Mesangial cell (primary cell): Measurements from ENCODE around the gene VSX1. TPM values are rescaled to one million over a fixed set of nuclear protein-coding genes. Genes with fewer than 3 reads are reported as not detected.

Source experiments
- total RNA-seq: library from RNA; depleted of rRNA; stranded (reverse); fragments of >200 nt; gene quantifications from 2 replicates; pipeline ENCODE4 v1.2.3, GENCODE V29; 2015

The VSX1 gene
- total RNA-seq, result not detected in 2 replicates

DNA sequence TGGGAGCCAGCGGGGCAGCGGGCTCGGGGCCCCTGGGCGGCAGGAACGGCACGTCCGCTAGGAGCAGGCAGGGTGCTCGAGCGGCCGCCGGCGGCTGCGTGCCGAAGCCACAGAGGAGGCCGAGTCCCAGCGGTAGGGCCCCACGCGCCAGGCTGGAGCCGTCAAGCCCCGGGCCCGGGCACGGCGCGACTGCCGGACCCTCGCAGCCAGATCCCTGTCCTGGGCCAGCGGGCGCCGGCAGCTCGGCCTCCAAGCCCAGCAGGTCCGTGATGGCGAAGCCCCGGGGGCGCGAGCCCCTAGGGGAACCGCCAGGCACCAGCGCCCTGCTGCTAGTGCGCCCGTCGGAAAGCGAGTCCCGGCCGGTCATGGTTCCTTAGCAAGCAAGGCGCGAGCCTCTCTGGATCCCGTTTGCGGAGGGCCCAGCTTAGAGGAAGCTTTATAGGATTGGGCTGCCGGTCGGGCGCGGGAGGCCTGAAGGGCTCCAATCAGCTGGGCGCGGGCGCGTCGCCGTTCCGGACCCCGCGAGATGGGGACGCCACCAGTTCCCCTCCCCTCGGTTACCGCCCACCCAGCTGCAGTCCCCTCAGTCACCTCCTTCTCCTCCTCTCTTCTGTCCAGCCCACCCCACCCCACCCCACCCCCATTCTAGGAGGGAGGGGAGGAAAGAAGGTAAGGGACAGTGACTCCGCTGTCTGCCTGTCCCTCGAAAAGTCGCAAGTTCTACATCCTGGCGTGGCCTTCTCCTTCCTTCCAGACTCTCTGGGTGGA is at the start of gene VSX1:
TSS of gene VSX1 (minus strand) at position 412 of the 768 bp plus-strand sequence. CDS start at position 367, 45 bp downstream.

DNA sequence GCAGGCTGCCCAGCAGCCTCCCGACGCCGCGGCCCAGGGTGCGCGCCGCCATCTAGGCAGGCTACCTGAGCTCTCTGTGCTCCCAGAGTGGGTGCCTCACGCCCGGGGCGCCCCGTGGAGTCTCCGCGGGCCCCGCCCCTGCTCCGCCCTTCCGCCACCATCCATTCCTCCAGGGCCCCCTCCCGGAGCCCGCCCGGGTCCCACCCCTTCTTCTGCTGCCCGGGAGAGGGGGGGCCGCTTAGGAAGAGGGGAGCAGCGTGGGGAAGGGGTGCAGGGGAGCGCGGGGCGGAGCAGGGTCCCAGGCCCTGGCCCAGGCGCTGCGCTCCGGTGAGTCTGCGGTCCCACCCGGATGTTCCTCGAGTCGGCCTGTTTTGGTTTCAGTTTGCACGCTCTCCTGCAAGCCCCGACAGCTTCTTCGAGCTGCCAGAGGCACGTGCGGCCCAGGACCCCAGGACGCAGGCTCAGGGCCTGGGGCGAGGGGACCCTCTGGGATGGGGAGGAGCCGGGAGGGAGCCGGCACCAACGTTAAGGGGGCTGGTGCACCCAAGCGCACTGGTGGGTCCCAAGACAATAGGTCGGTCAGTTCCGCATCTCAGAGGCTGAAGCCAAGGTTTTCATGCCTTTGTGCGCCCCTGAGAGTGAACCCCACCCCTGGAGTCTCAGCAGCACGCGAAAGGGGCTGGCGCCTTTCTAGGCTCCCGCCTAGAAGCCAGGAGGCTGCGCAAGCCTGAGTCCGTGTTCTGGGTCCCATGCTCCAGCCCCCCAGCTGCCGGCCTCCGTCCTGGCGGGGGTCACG is 23.7 kb downstream of the VSX1 start, which contains the start of gene ACSS1:
TSS of gene ACSS1 (minus strand) at position 89 of the 796 bp plus-strand sequence. CDS start at position 52, 37 bp downstream.

Other genes with a start within 250 kb of the VSX1 start
- gene CST7, start 132.9 kb downstream of the VSX1 start, total RNA-seq, result not detected in 2 replicates
- gene APMAP, start 89.4 kb downstream of the VSX1 start, total RNA-seq, result 104 and 111 TPM in 2 replicates
- gene ACSS1, start 24.0 kb downstream of the VSX1 start, total RNA-seq, result 4.1 and 8.7 TPM in 2 replicates
- 60.6 and 84.1 TPM in 2 replicates for gene ENTPD6, start 113.6 kb upstream of the VSX1 start, total RNA-seq
- 229 and 234 TPM in 2 replicates for gene PYGB, start 165.9 kb upstream of the VSX1 start, total RNA-seq